Thymus (tissue), 11 donors: ENCODE results near the gene DMBX1. TPM values are rescaled to one million over a fixed set of nuclear protein-coding genes. Genes with fewer than 3 reads are reported as not detected.

ENCODE experiments used
- DNase-seq, 9 donors: peaks; one replicate each; pipeline ENCODE4 v3.0.0-alpha.2; 2013; ENCODE audit warnings: low spot score in 9 of 9, low read depth in 6 of 9, missing footprints in 1 of 9
- H3K27ac ChIP-seq, 2 donors: one replicate each; pipeline ENCODE4 v1.5.1; 2013; ENCODE audit warnings: control low read depth in 1 of 2, low read depth in 1 of 2, low read length in 1 of 2, mild to moderate bottlenecking in 1 of 2, moderate library complexity in 1 of 2
- H3K27me3 ChIP-seq, 2 donors: one replicate each; pipeline ENCODE4 v1.5.1; 2013; ENCODE audit warnings: low read length in 1 of 2; ENCODE audit not compliant: control insufficient read depth in 2 of 2, insufficient read depth in 1 of 2
- H3K36me3 ChIP-seq, 2 donors: one replicate each; pipeline ENCODE4 v1.5.1; 2013; ENCODE audit warnings: low read length in 1 of 2, mild to moderate bottlenecking in 1 of 2, moderate library complexity in 1 of 2; ENCODE audit not compliant: control insufficient read depth in 2 of 2, insufficient read depth in 2 of 2
- H3K4me1 ChIP-seq, 2 donors: one replicate each; pipeline ENCODE4 v1.5.1; 2013; ENCODE audit warnings: low read length in 2 of 2; ENCODE audit not compliant: control insufficient read depth in 2 of 2, insufficient read depth in 2 of 2
- H3K4me3 ChIP-seq, 2 donors: one replicate each; pipeline ENCODE4 v1.5.1; 2013; ENCODE audit warnings: low read length in 2 of 2, control low read depth in 1 of 2, mild to moderate bottlenecking in 1 of 2
- H3K9me3 ChIP-seq, 2 donors: one replicate each; pipeline ENCODE4 v1.5.1; 2013; ENCODE audit warnings: low read length in 1 of 2, mild to moderate bottlenecking in 1 of 2; ENCODE audit not compliant: control insufficient read depth in 2 of 2, insufficient read depth in 1 of 2
- WGBS: extraction: QIAGEN DNeasy Blood & Tissue Kit; methylation state at CpG from one replicate; pipeline ENCODE4 v1.1.7; 2013; 5-methylcytosine and 5-hydroxymethylcytosine counted together
- polyA plus RNA-seq: library from polyadenylated mRNA; stranded (reverse); fragments of 200-250 nt; gene quantifications from one replicate; pipeline ENCODE4 v1.2.3, GENCODE V29; 2013
- total RNA-seq: library from RNA; stranded (reverse); fragments of 120-200 nt; gene quantifications from one replicate; pipeline ENCODE4 v1.2.4, GENCODE V29; 2013
- donor health status: healthy.

The DMBX1 gene
- total and polyA plus RNA-seq, 2 donors, result 0.05 to 0.21 TPM

GRCh38 chr1:46457178-46457577 is 32.5 kb upstream of the DMBX1 start:
- no peak for DNase-seq
- no peaks in the 10 kb centered on the region for H3K9me3 ChIP-seq
- no peaks in the 10 kb centered on the region for H3K36me3 ChIP-seq
- peaks cover 8 to 94% of the 10 kb centered on the region in 2 donors for H3K27me3 ChIP-seq
- H3K27ac ChIP-seq, result no peak overlapping the region
- no peak overlapping the region for H3K4me3 ChIP-seq
- no peaks in the 10 kb centered on the region for H3K4me1 ChIP-seq
- WGBS, result 94% methylated on average over 6 of the region's 6 CpGs

GRCh38 chr1:46458190-46458589 is 31.4 kb upstream of the DMBX1 start:
- Histone ChIP-seq H3K27me3 (peaks cover 8 to 91% of the 10 kb centered on the region in 2 donors), H3K36me3 (no peaks in the 10 kb centered on the region), H3K9me3 (no peaks in the 10 kb centered on the region), H3K27ac (no peak overlapping the region), H3K4me1 (no peaks in the 10 kb centered on the region), H3K4me3 (no peak overlapping the region)
- DNase-seq, result no peak
- 75% methylated on average over 4 of the region's 4 CpGs for WGBS

- H3K27me3 ChIP-seq, result peaks cover 3 to 86% of the 10 kb centered on the region in 2 donors
Measured at GRCh38 chr1:46458846-46459245, 30.8 kb upstream of the DMBX1 start.

GRCh38 chr1:46459315-46459714 is 30.3 kb upstream of the DMBX1 start:
- Histone ChIP-seq H3K4me1 (no peaks in the 10 kb centered on the region), H3K4me3 (no peak overlapping the region), H3K27me3 (peaks cover 5 to 86% of the 10 kb centered on the region in 2 donors), H3K36me3 (no peaks in the 10 kb centered on the region), H3K27ac (no peak overlapping the region), H3K9me3 (no peaks in the 10 kb centered on the region)
- 95% methylated on average over 8 of the region's 8 CpGs for WGBS
- DNase-seq, result no peak

More at GRCh38 chr1:46458846-46459245, 30.8 kb upstream of the DMBX1 start:
- 76% methylated on average over 7 of the region's 7 CpGs for WGBS
- Histone ChIP-seq H3K9me3 (no peaks in the 10 kb centered on the region), H3K36me3 (no peaks in the 10 kb centered on the region), H3K4me3 (no peak overlapping the region), H3K27ac (no peak overlapping the region), H3K4me1 (no peaks in the 10 kb centered on the region)
- DNase-seq, result no peak

GRCh38 chr1:46461017-46461808 is 28.4 kb upstream of the DMBX1 start:
- Histone ChIP-seq H3K27me3 (peaks cover 18 to 89% of the 10 kb centered on the region in 2 donors), H3K36me3 (no peaks in the 10 kb centered on the region), H3K4me3 (no peak overlapping the region), H3K9me3 (no peaks in the 10 kb centered on the region), H3K4me1 (peaks cover 0 to 2% of the 10 kb centered on the region in 2 donors), H3K27ac (no peak overlapping the region)
- DNase-seq, result no peak
- WGBS, result 72% methylated on average over 11 of the region's 11 CpGs

GRCh38 chr1:46461809-46462448 is 27.7 kb upstream of the DMBX1 start:
- H3K36me3 ChIP-seq, result no peaks in the 10 kb centered on the region
- no peak for DNase-seq
- 57% methylated on average over 5 of the region's 5 CpGs for WGBS
- no peak overlapping the region for H3K27ac ChIP-seq
- H3K4me1 ChIP-seq, result peaks cover 0 to 6% of the 10 kb centered on the region in 2 donors
- peaks cover 25 to 89% of the 10 kb centered on the region in 2 donors for H3K27me3 ChIP-seq
- H3K4me3 ChIP-seq, result no peak overlapping the region
- H3K9me3 ChIP-seq, result no peaks in the 10 kb centered on the region

GRCh38 chr1:46464013-46464548 is 25.6 kb upstream of the DMBX1 start:
- 92% methylated on average over 4 of the region's 4 CpGs for WGBS
- Histone ChIP-seq H3K27me3 (peaks cover 38 to 92% of the 10 kb centered on the region in 2 donors), H3K4me3 (no peak overlapping the region)

GRCh38 chr1:46464915-46465314 is 24.7 kb upstream of the DMBX1 start:
- Histone ChIP-seq H3K4me1 (peaks cover 0 to 8% of the 10 kb centered on the region in 2 donors), H3K4me3 (no peak overlapping the region), H3K27ac (no peak overlapping the region), H3K27me3 (peaks cover 39 to 92% of the 10 kb centered on the region in 2 donors), H3K36me3 (no peaks in the 10 kb centered on the region), H3K9me3 (no peaks in the 10 kb centered on the region)
- 95% methylated on average over 3 of the region's 3 CpGs for WGBS
- DNase-seq, result no peak

More at GRCh38 chr1:46464013-46464548, 25.6 kb upstream of the DMBX1 start:
- H3K36me3 ChIP-seq, result no peaks in the 10 kb centered on the region
- H3K27ac ChIP-seq, result no peak overlapping the region
- no peak for DNase-seq
- H3K9me3 ChIP-seq, result no peaks in the 10 kb centered on the region
- H3K4me1 ChIP-seq, result peaks cover 0 to 8% of the 10 kb centered on the region in 2 donors

GRCh38 chr1:46465981-46466476 is 23.6 kb upstream of the DMBX1 start:
- no peak for DNase-seq
- no peaks in the 10 kb centered on the region for H3K9me3 ChIP-seq
- no peaks in the 10 kb centered on the region for H3K36me3 ChIP-seq
- no peak overlapping the region for H3K27ac ChIP-seq
- WGBS, result 25% methylated on average over 20 of the region's 20 CpGs
- H3K4me3 ChIP-seq, result peak overlapping the region in 1 of 2 donors; percentile 57
- H3K27me3 ChIP-seq, result peaks cover 39 to 91% of the 10 kb centered on the region in 2 donors
- peaks cover 0 to 8% of the 10 kb centered on the region in 2 donors for H3K4me1 ChIP-seq
